Cardiac fibroblast (primary cell): ENCODE results near the gene LRRTM2.

Experiments
- DNase-seq, 2 donors: peaks; one replicate each; pipeline versions ENCODE4 v3.0.0 to v3.0.0-alpha.2; 2010; ENCODE audit warnings: low read depth in 2 of 2
- H3K4me3 ChIP-seq, 2 donors: replicated peaks in 1 of 2; 1 replicate in 1 of 2; 2 replicates in 1 of 2; pipeline ENCODE4 v1.5.1; 2011; ENCODE audit warnings: low read depth in 2 of 2, low read length in 2 of 2, mild to moderate bottlenecking in 2 of 2, moderate library complexity in 1 of 2
- TF ChIP-seq, protein P1 (sequence below): IDR thresholded peaks from one replicate; pipeline ENCODE4 v1.5.1; 2011; ENCODE audit warnings: low read depth, mild to moderate bottlenecking, low read length, inconsistent platforms

Gene LRRTM2

DNA sequence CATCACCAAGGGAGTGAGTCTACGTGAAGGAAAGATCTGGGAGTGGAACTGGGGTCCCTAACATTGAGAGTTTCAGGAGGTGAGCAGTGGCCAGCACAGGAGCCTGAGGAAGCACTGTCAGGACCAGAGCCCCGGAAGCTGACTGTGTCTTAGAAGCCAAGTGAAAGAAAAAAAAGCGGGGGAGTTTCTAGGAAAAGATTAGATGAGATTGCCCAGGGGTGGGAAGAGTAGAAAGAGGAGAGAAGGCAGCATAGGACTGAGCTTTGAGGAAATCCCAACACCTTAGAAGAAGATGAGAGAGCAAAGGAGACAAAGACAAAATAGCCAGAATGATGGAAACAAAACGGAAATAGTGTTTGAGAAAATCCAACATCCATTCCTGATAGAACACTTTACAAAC, 37.0 kb upstream of the LRRTM2 start:
- TF ChIP-seq, protein P1, sequence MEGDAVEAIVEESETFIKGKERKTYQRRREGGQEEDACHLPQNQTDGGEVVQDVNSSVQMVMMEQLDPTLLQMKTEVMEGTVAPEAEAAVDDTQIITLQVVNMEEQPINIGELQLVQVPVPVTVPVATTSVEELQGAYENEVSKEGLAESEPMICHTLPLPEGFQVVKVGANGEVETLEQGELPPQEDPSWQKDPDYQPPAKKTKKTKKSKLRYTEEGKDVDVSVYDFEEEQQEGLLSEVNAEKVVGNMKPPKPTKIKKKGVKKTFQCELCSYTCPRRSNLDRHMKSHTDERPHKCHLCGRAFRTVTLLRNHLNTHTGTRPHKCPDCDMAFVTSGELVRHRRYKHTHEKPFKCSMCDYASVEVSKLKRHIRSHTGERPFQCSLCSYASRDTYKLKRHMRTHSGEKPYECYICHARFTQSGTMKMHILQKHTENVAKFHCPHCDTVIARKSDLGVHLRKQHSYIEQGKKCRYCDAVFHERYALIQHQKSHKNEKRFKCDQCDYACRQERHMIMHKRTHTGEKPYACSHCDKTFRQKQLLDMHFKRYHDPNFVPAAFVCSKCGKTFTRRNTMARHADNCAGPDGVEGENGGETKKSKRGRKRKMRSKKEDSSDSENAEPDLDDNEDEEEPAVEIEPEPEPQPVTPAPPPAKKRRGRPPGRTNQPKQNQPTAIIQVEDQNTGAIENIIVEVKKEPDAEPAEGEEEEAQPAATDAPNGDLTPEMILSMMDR: no peak

DNA sequence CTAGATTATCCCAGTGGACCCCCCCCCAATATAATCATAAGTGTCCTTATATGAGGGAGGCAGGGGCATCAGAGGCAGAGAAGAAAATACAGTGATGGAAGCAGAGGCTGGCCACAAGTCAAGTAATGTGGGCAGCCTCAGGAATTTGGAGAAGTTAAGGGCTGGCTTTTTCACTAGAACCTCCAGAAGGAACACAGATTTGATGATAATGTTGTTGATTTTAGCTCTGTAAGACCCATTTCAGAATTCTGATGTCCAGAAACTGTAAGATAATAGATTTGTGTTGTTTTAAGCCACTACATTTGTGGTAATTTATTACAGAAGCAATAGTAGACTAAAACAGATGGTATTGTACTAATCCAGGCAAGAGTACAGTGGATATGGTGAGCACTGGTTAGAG, 36.3 kb upstream of the LRRTM2 start:
- peak; percentile 24 to 47 for DNase-seq
- TF ChIP-seq, protein P1: no peak
- H3K4me3 ChIP-seq: no peak overlapping the region

More for the DNA sequence above, 37.0 kb upstream of the LRRTM2 start:
- no peak for DNase-seq
- H3K4me3 ChIP-seq: no peak overlapping the region

DNA sequence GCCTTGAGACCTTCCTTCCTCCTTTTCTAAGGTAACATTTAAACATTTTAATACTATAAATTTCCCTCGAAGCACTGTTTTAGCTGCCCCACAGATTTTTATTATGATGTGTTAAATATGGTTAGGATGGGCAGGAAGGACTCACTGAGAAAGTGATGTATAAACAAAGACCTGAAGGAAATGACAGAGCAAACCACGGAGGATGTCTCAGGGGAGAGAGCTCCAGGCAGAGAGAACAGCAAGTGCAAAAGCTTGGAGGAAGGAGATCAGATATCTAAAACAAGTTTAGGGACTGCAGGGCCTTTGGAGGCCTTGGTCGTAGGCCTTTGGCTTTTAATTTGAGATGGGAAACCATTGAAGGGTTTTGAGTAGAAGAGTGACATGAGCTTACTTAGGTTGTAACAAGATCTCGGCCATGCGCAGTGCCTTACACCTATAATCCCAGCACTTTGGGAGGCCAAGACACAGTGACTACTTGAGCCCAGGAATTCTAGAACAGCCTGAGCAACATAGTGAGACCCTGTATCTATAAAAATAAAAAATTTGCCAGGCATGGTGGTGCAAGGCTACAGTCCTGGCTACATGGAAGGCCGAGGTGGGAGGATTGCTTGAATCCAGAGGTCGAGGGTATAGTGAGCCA, 35.5 kb upstream of the LRRTM2 start:
- TF ChIP-seq, protein P1: no peak
- H3K4me3 ChIP-seq: no peak overlapping the region
- peak in 1 of 2 donors; percentile 61 for DNase-seq

DNA sequence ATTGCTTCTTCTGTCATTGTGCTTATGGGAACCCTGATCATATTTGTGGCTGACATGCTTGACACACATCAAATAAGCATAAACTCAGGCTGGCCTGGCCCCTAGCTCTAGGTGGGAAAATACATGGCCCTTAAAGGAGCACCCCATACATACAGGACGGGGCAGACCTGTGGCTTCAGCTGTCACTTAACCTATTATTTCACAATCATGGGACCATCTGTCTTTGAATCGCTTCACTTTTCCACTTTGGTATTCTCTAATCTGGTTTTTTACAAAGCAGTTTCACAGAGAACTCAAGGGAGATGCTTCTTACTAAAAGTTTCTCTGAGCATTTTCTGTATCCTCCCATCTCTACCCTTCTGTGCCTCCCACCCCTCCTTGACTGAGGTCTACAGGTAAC, 34.6 kb upstream of the LRRTM2 start:
- H3K4me3 ChIP-seq: no peak overlapping the region
- TF ChIP-seq, protein P1: no peak
- DNase-seq: no peak

DNA sequence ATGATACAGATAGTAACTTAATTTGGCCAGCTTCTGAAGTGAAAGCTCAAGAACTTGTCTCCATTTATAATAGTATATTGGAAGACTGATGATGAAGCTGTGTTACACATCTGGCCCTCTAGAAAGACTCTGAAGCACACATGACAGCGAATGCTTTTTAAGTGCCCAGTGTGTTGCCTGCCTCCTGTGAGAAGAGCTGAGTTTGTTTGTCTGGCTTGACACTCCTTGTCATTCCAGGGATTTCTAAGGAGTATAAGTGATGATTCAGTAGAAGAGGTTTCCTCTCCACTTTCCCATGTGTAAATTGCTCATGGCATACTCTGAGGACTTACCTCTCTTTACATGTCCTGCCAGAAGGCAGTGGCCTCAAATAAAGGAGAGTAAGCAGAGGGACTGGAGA, 30.4 kb upstream of the LRRTM2 start:
- TF ChIP-seq, protein P1: no peak
- DNase-seq: peak in 1 of 2 donors; percentile 71
- H3K4me3 ChIP-seq: no peak overlapping the region

DNA sequence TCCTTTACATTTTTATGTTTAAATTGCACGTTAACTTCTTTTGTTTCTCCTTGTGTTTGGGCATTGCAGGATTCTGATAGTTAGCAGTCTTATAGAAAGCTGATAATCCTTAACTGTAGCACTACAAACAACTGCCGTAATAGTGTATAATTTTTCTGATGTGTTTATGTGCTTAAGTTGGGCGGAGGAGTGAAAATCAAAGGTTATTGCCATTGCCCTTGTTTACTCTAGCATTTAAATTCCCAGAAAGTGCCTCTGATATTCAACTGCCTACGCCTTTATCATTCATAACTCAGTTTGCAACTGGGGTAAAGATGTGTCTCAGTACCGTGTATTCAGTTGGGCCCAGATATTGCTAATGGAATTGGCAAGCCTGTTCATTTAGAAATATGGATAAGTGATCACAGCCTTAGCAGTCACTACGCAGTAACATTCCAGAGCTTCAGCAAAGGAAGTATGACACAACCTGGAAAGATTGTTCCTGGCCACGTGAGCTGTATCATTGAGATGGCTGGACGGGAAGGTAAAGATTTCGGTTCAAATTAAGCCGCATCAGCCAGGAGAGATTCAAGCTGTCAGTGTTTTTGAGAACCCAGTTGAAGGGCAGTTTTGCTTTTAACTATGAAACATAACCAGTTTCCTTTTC, 28.1 kb upstream of the LRRTM2 start:
- TF ChIP-seq, protein P1: no peak
- peak; percentile 62 to 78 for DNase-seq
- no peak overlapping the region for H3K4me3 ChIP-seq
